Esophagus squamous epithelium (tissue), 4 donors: Measurements from ENCODE around the gene PIGA.

Experiments used
- POLR2A ChIP-seq, 4 donors: fragments of 450-650 bp; IDR thresholded peaks; one replicate each; pipeline ENCODE4 v1.6.1; 2017; ENCODE audit warnings: antibody characterized with exemption in 4 of 4, mild to moderate bottlenecking in 4 of 4, moderate library complexity in 3 of 4
- TF ChIP-seq, protein P1 (sequence below), 6 experiments: fragments of 450-650 bp in 4 of 6; fragments of 200-600 bp in 2 of 6; sonication (generic) in 2 of 6; IDR thresholded peaks; one replicate each; pipeline ENCODE4 v1.5.1; 2016 to 2019; ENCODE audit warnings: antibody characterized with exemption in 6 of 6, mild to moderate bottlenecking in 4 of 6, moderate library complexity in 4 of 6

DNA sequence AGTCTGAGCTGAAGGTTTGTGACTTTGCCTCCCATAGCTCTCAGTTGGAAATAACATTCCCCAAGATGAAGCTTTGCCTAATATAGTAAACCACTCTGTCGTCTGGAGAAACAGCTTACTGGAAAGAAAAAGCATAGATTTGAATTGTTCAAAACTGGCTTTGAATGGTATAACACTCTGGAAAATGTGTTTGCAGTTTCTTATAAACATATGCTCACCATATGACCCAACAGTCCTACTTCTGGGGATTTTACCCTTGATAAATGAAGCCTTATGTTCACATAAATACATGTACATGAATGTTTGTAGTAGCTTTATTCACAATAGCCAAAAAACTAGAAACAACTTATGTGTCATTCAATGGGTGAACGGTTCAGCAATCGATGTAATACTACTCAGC, 38.7 kb upstream of the PIGA start:
- TF ChIP-seq POLR2A (IDR thresholded peaks at IDR 0.05) = no peak
- TF ChIP-seq, protein P1, sequence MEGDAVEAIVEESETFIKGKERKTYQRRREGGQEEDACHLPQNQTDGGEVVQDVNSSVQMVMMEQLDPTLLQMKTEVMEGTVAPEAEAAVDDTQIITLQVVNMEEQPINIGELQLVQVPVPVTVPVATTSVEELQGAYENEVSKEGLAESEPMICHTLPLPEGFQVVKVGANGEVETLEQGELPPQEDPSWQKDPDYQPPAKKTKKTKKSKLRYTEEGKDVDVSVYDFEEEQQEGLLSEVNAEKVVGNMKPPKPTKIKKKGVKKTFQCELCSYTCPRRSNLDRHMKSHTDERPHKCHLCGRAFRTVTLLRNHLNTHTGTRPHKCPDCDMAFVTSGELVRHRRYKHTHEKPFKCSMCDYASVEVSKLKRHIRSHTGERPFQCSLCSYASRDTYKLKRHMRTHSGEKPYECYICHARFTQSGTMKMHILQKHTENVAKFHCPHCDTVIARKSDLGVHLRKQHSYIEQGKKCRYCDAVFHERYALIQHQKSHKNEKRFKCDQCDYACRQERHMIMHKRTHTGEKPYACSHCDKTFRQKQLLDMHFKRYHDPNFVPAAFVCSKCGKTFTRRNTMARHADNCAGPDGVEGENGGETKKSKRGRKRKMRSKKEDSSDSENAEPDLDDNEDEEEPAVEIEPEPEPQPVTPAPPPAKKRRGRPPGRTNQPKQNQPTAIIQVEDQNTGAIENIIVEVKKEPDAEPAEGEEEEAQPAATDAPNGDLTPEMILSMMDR (IDR thresholded peaks at IDR 0.05) = no peak
